Jurkat, Clone E6-1 (cell line): Measurements from ENCODE around the gene MICU1.
"Not testable (repeated sequence)": the region's sequence is repeated elsewhere in the genome, so short reads cannot be mapped to it uniquely, and the experiment has no call there.

ENCODE experiments used
- DNase-seq: peaks from one replicate; pipeline ENCODE4 v3.0.0-alpha.2; 2011; ENCODE audit warnings: low read depth, low spot score
- H3K4me3 ChIP-seq: 2 replicates; pipeline ENCODE4 v1.5.1; 2011; ENCODE audit warnings: mild to moderate bottlenecking, low read length, control low read depth, moderate library complexity

The MICU1 gene

GRCh38 chr10:72573079-72573478, 52.8 kb downstream of the MICU1 start:
- no peak overlapping the region for H3K4me3 ChIP-seq
- no peak for DNase-seq

GRCh38 chr10:72567889-72568640, 57.8 kb downstream of the MICU1 start:
- H3K4me3 ChIP-seq = no peak overlapping the region
- DNase-seq = no peak

GRCh38 chr10:72567421-72567820, 58.5 kb downstream of the MICU1 start:
- no peak overlapping the region for H3K4me3 ChIP-seq
- no peak for DNase-seq

- H3K4me3 ChIP-seq = no peak overlapping the region
- no peak for DNase-seq
Observed at GRCh38 chr10:72564596-72564995, 61.3 kb downstream of the MICU1 start.

- peak; percentile 35 for DNase-seq
- H3K4me3 ChIP-seq = no peak overlapping the region
Observed at GRCh38 chr10:72563327-72563932, 62.4 kb downstream of the MICU1 start.

- H3K4me3 ChIP-seq = no peak overlapping the region
- no peak for DNase-seq
Observed at GRCh38 chr10:72561745-72562166, 64.1 kb downstream of the MICU1 start.

- H3K4me3 ChIP-seq = no peak overlapping the region
- DNase-seq = no peak
Observed at GRCh38 chr10:72557362-72557761, 68.5 kb downstream of the MICU1 start.

- DNase-seq = no peak
- no peak overlapping the region for H3K4me3 ChIP-seq
Observed at GRCh38 chr10:72552857-72553256, 73.0 kb downstream of the MICU1 start.

- DNase-seq = no peak
- no peak overlapping the region for H3K4me3 ChIP-seq
Observed at GRCh38 chr10:72550239-72550638, 75.6 kb downstream of the MICU1 start.

- no peak overlapping the region for H3K4me3 ChIP-seq
- DNase-seq = no peak
Observed at GRCh38 chr10:72545546-72545945, 80.3 kb downstream of the MICU1 start.

- not testable (repeated sequence) for H3K4me3 ChIP-seq, DNase-seq
Observed at GRCh38 chr10:72543855-72544254, 82.0 kb downstream of the MICU1 start.

GRCh38 chr10:72542396-72542815, 83.5 kb downstream of the MICU1 start:
- no peak for DNase-seq

GRCh38 chr10:72541337-72541736, 84.5 kb downstream of the MICU1 start:
- no peak for DNase-seq

More at GRCh38 chr10:72542396-72542815, 83.5 kb downstream of the MICU1 start:
- H3K4me3 ChIP-seq = no peak overlapping the region

GRCh38 chr10:72540193-72540807, 85.6 kb downstream of the MICU1 start:
- DNase-seq = no peak

More at GRCh38 chr10:72541337-72541736, 84.5 kb downstream of the MICU1 start:
- H3K4me3 ChIP-seq = no peak overlapping the region

GRCh38 chr10:72539137-72539536, 86.7 kb downstream of the MICU1 start:
- no peak overlapping the region for H3K4me3 ChIP-seq
- DNase-seq = no peak

More at GRCh38 chr10:72540193-72540807, 85.6 kb downstream of the MICU1 start:
- H3K4me3 ChIP-seq = no peak overlapping the region

GRCh38 chr10:72525689-72526088, 100.2 kb downstream of the MICU1 start:
- no peak for DNase-seq
- no peak overlapping the region for H3K4me3 ChIP-seq

- no peak overlapping the region for H3K4me3 ChIP-seq
- DNase-seq = no peak
Observed at GRCh38 chr10:72525277-72525676, 100.6 kb downstream of the MICU1 start.

GRCh38 chr10:72524489-72524888, 101.4 kb downstream of the MICU1 start:
- DNase-seq = no peak
- H3K4me3 ChIP-seq = no peak overlapping the region

- DNase-seq = no peak
Observed at GRCh38 chr10:72523932-72524396, 101.9 kb downstream of the MICU1 start.

GRCh38 chr10:72523062-72523461, 102.8 kb downstream of the MICU1 start:
- no peak overlapping the region for H3K4me3 ChIP-seq
- peak; percentile 60 for DNase-seq

More at GRCh38 chr10:72523932-72524396, 101.9 kb downstream of the MICU1 start:
- no peak overlapping the region for H3K4me3 ChIP-seq
